ENCODE data around the gene HSPG2.

Gene HSPG2

GRCh38 chr1:21861602-21862429 lies 75.3 kb downstream of the HSPG2 start:
- no peak for DNase-seq (ENCODE audit: low read depth, low spot score)

GRCh38 chr1:21860971-21861370 lies 76.1 kb downstream of the HSPG2 start:
- DNase-seq (ENCODE audit: low read depth, low spot score): no peak

GRCh38 chr1:21859669-21860179 lies 77.4 kb downstream of the HSPG2 start:
- DNase-seq (ENCODE audit: low read depth, low spot score): no peak

- no peak for DNase-seq (ENCODE audit: low read depth, low spot score)
Measured at GRCh38 chr1:21857840-21858670, 79.1 kb downstream of the HSPG2 start.

- no peak for DNase-seq (ENCODE audit: low read depth, low spot score)
Measured at GRCh38 chr1:21857142-21857839, 79.8 kb downstream of the HSPG2 start.

- no peak for DNase-seq (ENCODE audit: low read depth, low spot score)
Measured at GRCh38 chr1:21855257-21856096, 81.6 kb downstream of the HSPG2 start.

GRCh38 chr1:21854751-21855131 lies 82.4 kb downstream of the HSPG2 start:
- no peak for DNase-seq (ENCODE audit: low read depth, low spot score)

- DNase-seq (ENCODE audit: low read depth, low spot score): no peak
Measured at GRCh38 chr1:21854090-21854750, 82.9 kb downstream of the HSPG2 start.

GRCh38 chr1:21853131-21853427 lies 84.0 kb downstream of the HSPG2 start:
- no peak for DNase-seq (ENCODE audit: low read depth, low spot score)

- no peak for DNase-seq (ENCODE audit: low read depth, low spot score)
Measured at GRCh38 chr1:21852282-21853130, 84.6 kb downstream of the HSPG2 start.

- no peak for DNase-seq (ENCODE audit: low read depth, low spot score)
Measured at GRCh38 chr1:21851430-21852250, 85.5 kb downstream of the HSPG2 start.

- DNase-seq (ENCODE audit: low read depth, low spot score): no peak
Measured at GRCh38 chr1:21849909-21850576, 87.1 kb downstream of the HSPG2 start.

GRCh38 chr1:21848524-21849174 lies 88.5 kb downstream of the HSPG2 start:
- DNase-seq (ENCODE audit: low read depth, low spot score): no peak

- no peak for DNase-seq (ENCODE audit: low read depth, low spot score)
Measured at GRCh38 chr1:21847223-21848205, 89.6 kb downstream of the HSPG2 start.

- no peak for DNase-seq (ENCODE audit: low read depth, low spot score)
Measured at GRCh38 chr1:21845646-21846641, 91.2 kb downstream of the HSPG2 start.

Data from activated CD4-positive, CD25-positive, alpha-beta regulatory T cell treated with anti-CD3 and anti-CD28 coated beads, Interleukin-2, amount 50 U/mL, for 16 hours (primary cell).